ENCODE measurements around the gene RAF1.

Gene RAF1

DNA sequence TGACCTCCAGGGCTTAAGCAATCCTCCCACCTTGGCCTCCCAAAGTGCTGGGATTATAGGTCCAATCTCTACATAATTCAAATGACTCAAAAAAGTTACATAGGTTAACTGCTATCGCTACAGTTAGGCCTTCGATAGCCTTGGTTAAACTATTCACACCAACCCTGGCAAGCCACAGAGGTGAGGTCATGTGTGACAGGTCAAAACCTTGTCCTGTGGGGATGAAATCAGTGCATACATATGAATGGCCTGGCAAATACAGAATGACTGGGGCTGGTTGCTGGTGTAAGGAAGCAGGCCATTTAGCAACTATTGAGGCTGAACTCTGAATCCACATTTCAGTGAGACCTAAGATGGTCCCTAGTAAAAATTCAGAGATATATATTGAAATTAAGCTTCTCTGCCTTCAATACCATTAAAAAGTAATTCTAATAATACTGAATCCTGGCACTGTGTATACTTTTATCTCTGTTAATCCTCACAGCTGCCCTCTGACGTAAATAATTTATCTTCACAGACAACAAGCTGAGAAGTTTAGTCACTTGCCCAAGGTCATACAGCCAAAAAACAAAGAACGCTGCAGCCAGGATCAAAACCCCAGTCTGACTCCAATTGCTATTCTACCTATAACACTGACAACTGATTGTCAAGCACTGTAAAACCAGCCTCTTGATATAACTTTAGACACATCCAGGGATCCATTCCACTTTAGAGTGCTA lies 71.8 kb downstream of the RAF1 start:
- DNase-seq (ENCODE audit: low spot score), result no peak
- Histone ChIP-seq H3K27ac (peak overlapping the region in 1 of 2 donors; percentile 27), H3K4me3 (no peak overlapping the region)
- TF ChIP-seq, protein P1, sequence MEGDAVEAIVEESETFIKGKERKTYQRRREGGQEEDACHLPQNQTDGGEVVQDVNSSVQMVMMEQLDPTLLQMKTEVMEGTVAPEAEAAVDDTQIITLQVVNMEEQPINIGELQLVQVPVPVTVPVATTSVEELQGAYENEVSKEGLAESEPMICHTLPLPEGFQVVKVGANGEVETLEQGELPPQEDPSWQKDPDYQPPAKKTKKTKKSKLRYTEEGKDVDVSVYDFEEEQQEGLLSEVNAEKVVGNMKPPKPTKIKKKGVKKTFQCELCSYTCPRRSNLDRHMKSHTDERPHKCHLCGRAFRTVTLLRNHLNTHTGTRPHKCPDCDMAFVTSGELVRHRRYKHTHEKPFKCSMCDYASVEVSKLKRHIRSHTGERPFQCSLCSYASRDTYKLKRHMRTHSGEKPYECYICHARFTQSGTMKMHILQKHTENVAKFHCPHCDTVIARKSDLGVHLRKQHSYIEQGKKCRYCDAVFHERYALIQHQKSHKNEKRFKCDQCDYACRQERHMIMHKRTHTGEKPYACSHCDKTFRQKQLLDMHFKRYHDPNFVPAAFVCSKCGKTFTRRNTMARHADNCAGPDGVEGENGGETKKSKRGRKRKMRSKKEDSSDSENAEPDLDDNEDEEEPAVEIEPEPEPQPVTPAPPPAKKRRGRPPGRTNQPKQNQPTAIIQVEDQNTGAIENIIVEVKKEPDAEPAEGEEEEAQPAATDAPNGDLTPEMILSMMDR (IDR thresholded peaks at IDR 0.05), result no peak

DNA sequence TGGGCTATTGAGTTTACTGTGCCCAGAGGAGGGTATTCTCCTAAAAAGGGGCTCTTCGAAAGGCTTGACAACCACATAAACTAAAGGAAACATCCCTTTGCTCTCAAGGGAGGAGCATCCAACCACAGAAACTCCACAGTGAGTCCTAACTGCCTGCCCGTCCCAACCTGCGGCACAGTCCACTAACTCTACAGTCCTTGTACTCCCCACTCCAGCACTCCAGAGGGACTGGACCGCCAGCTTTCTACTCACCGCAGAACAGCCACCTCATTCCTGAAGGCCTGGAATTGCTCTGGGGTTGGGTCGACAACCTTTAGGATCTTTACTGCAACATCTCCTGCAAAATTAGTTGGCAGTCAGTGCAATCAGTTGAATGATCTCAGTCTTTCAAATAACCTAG lies 72.5 kb downstream of the RAF1 start:
- no peak for DNase-seq (ENCODE audit: low spot score)
- Histone ChIP-seq H3K27ac (no peak overlapping the region), H3K4me3 (no peak overlapping the region)
- TF ChIP-seq, protein P1 (IDR thresholded peaks at IDR 0.05), result no peak

DNA sequence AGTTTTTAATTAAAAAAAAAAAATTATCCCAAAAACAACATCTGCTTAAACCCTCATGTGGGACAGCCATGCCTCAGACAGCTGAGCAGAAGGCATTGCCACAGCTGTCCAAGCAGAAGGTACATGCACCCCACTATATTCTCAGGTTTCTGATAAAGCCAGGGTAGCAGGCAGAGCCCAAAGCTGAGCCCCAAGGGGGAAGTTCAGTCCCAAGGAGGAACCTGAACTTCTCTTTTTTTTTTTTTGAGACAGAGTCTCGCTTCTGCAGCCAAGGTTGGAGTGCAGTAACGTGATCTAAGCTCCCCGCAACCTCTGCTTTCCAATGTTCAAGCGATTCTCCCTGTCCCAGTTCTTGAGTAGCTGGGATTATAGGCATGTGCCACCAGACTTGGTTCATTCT lies 73.8 kb downstream of the RAF1 start:
- no peak for DNase-seq (ENCODE audit: low spot score)
- H3K4me3 ChIP-seq, result no peak overlapping the region
- H3K27ac ChIP-seq, result no peak overlapping the region
- TF ChIP-seq, protein P1 (IDR thresholded peaks at IDR 0.05), result no peak

DNA sequence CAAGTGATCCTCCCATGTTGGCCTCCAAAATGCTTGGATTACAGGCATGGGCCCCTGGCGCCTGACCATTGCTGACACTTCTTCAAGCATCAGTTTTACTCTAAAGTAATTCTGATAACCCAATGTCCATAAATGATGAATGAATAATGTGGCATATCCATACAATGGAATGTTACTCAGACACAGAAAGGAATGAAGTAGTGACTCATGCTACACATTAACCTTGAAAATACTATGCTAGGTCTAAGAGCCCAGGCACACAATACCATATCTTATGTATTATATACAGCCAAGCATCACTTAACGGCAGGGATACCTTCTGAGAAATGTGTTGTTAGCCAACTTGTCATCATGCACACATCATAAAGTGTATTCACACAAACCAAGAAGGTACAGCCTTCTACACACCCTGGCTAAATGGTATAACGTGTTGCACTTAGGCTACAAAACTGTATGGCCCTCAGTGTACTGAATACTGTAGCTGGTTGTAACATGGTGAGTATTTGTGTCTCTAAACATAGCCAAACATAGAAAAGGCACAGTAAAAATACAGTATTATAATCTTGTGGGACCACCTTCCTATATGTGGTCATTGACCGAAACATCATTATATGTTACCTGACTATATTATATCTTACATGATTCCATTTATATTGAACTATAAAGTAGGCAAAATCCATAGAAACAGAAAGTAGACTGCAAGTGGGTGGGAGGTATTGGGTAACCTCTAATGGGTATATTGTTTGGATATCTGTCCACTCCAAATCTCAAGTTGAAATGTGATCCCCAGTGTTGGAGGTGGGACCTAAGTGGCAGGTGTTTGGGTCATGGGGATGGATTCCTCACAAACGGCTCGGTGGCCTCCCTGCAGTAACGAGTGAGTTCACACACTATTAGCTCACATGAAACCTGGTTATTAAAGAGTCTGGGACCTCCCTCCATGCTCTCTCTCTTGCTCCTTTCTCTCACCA lies 75.6 kb downstream of the RAF1 start:
- Histone ChIP-seq H3K27ac (no peak overlapping the region), H3K4me3 (no peak overlapping the region)
- TF ChIP-seq, protein P1 (IDR thresholded peaks at IDR 0.05), result no peak
- DNase-seq (ENCODE audit: low spot score), result no peak

DNA sequence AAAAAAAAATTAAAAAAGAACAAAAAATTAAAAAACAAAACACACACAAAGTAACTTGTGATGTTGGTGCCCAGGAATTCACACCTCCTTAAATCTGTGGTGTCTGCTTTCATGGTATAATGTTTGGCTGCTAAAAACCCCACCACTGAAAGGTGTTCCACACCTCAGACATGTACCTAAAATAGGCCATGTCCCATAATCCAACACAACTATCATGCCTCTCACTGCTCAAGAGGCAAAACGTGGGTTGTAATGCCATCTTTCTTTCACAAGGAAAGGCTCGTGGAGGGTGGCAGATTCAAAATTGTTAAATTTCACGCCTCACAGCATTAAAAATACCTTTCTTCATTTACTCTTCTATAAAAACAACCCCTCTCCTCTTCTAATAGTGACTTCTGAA lies 77.5 kb downstream of the RAF1 start:
- H3K4me3 ChIP-seq, result no peak overlapping the region
- TF ChIP-seq, protein P1 (IDR thresholded peaks at IDR 0.05), result no peak
- no peak overlapping the region for H3K27ac ChIP-seq
- DNase-seq (ENCODE audit: low spot score), result no peak

DNA sequence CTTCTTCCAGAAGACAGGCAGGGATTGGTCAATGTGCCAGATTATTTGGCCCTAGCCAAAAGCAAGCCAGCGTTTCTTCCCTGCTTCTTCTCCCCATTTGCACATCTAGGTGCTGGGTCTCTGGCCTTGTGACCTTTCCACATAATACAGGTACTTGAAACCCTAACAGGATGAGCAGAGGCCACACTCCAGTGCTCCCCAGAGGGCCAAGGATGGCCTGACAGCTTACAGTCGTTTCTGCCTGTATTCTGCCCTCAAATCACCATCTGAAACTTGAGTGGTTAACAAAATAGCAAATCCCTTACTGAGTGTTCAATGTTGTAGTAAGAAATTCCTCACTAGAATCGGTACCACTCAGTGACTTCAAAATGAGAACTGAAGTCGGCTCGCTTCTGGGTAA lies 77.9 kb downstream of the RAF1 start:
- no peak for DNase-seq (ENCODE audit: low spot score)
- no peak overlapping the region for H3K27ac ChIP-seq
- no peak overlapping the region for H3K4me3 ChIP-seq
- TF ChIP-seq, protein P1 (IDR thresholded peaks at IDR 0.05), result no peak
